AG10803 (cell line): ENCODE data around the gene PLOD2.

Experiments used
- DNase-seq: peaks from one replicate; pipeline ENCODE4 v3.0.0; 2010; ENCODE audit warnings: low read depth
- H3K4me3 ChIP-seq: 2 replicates; pipeline ENCODE4 v1.5.1; 2011; ENCODE audit warnings: mild to moderate bottlenecking, low read length, control low read depth
- TF ChIP-seq, protein P1 (sequence below): conservative IDR thresholded peaks from 2 replicates; pipeline ENCODE4 v1.5.1; 2011; ENCODE audit warnings: mild to moderate bottlenecking, low read length, control low read depth, inconsistent platforms

PLOD2 gene

GRCh38 chr3:146195030-146195429 lies 34.0 kb upstream of the PLOD2 start:
- DNase-seq = no peak
- no peak overlapping the region for H3K4me3 ChIP-seq
- TF ChIP-seq, protein P1, sequence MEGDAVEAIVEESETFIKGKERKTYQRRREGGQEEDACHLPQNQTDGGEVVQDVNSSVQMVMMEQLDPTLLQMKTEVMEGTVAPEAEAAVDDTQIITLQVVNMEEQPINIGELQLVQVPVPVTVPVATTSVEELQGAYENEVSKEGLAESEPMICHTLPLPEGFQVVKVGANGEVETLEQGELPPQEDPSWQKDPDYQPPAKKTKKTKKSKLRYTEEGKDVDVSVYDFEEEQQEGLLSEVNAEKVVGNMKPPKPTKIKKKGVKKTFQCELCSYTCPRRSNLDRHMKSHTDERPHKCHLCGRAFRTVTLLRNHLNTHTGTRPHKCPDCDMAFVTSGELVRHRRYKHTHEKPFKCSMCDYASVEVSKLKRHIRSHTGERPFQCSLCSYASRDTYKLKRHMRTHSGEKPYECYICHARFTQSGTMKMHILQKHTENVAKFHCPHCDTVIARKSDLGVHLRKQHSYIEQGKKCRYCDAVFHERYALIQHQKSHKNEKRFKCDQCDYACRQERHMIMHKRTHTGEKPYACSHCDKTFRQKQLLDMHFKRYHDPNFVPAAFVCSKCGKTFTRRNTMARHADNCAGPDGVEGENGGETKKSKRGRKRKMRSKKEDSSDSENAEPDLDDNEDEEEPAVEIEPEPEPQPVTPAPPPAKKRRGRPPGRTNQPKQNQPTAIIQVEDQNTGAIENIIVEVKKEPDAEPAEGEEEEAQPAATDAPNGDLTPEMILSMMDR = no peak

GRCh38 chr3:146191051-146191450 lies 30.1 kb upstream of the PLOD2 start:
- TF ChIP-seq, protein P1 = no peak
- no peak for DNase-seq

GRCh38 chr3:146189519-146190173 lies 28.7 kb upstream of the PLOD2 start:
- peak; percentile 58 for DNase-seq
- TF ChIP-seq, protein P1 = peak; percentile 91
- H3K4me3 ChIP-seq = no peak overlapping the region

More at GRCh38 chr3:146191051-146191450, 30.1 kb upstream of the PLOD2 start:
- no peak overlapping the region for H3K4me3 ChIP-seq

DNA sequence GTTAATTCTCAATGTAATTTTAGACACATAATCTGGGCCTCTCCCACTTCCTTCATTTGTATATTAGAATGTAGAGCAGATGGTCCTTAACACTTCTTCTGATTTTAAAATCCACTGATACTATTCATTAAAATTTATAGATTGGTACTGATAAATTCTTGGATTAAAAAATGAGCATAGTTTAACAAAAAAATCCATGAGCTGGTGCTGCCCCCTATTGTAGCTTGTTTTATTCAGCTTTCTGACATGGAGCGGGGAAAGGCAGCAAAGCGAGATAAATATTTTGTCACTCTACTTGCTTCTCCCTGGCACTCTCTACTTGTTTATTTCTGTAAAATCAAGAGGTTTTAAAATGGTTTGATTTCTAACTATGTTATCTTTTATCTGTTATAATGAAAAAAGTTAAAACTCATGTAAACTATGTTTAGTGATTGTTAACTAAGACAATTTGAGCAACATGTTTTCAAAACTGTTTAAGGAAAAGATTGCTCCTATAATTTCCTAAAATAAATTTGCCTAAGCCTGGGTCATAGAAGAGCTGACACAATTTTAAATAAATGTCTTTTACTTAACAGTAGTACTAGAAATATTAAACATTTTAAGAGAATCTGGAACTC lies 26.5 kb upstream of the PLOD2 start:
- DNase-seq = peak; percentile 46
- H3K4me3 ChIP-seq = no peak overlapping the region
- TF ChIP-seq, protein P1 = peak; percentile 69

GRCh38 chr3:146184241-146185015 lies 23.4 kb upstream of the PLOD2 start:
- peak; percentile 26 for DNase-seq
- no peak overlapping the region for H3K4me3 ChIP-seq
- TF ChIP-seq, protein P1 = no peak

DNA sequence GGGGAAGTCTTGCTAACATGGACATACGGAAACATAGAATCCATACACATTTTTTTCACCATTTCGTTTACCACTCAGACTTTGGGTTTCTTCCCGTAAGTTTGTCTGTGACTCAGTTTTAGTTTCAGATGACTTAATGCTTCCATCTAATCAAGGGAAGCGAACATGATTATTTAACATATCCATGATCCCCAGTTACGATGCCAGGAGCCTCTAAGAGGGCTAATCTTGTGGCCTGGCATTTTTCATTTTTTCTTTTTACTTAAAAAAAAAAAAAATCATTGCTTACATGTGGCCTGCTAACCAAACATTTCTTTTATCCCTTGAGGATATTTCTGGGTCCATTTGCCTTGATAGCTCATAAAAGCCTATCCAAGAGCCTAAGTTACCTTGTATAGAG lies 20.2 kb upstream of the PLOD2 start:
- no peak overlapping the region for H3K4me3 ChIP-seq
- TF ChIP-seq, protein P1 = no peak
- no peak for DNase-seq
